H1 (cell line): ENCODE data around the gene BNIP2.

ENCODE experiments used
- CHD1 ChIP-seq: IDR thresholded peaks from 2 replicates; pipeline ENCODE4 v1.6.1; 2012; ENCODE audit warnings: low read depth, low read length, improper control_type of control experiment
- CTCF ChIP-seq, 3 experiments: IDR thresholded peaks; 1 replicate in 2 of 3; 2 replicates in 1 of 3; pipeline versions ENCODE4 v1.5.1 to v1.6.1; 2011; ENCODE audit warnings: low read length in 3 of 3, mild to moderate bottlenecking in 3 of 3, inconsistent platforms in 2 of 3, low read depth in 1 of 3, moderate library complexity in 1 of 3; ENCODE audit not compliant: insufficient read depth in 1 of 3; ENCODE audit errors: control extremely low read depth in 1 of 3
- E2F6 ChIP-seq: IDR thresholded peaks from 2 replicates; pipeline ENCODE4 v1.6.1; 2012; ENCODE audit warnings: inconsistent platforms
- EP300 ChIP-seq, 2 experiments: IDR thresholded peaks; 1 replicate in 1 of 2; 2 replicates in 1 of 2; pipeline ENCODE4 v1.6.1; 2011 to 2012; ENCODE audit warnings: low read depth in 2 of 2, low read length in 2 of 2, mild to moderate bottlenecking in 2 of 2, borderline replicate concordance in 1 of 2, inconsistent platforms in 1 of 2, moderate library complexity in 1 of 2
- EZH2 ChIP-seq: fragments of 200-600 bp; sonication (generic); IDR thresholded peaks from 2 replicates; pipeline ENCODE4 v1.7.1; 2012; ENCODE audit warnings: low read depth, mild to moderate bottlenecking, moderate library complexity, low read length, inconsistent platforms; ENCODE audit not compliant: severe bottlenecking
- GABPA ChIP-seq: IDR thresholded peaks from 2 replicates; pipeline ENCODE4 v1.6.1; 2011; ENCODE audit warnings: mild to moderate bottlenecking, low read length, moderate library complexity, borderline replicate concordance; ENCODE audit not compliant: insufficient read depth
- GTF2F1 ChIP-seq: IDR thresholded peaks from 2 replicates; pipeline ENCODE4 v1.6.1; 2012; ENCODE audit warnings: low read depth, low read length, improper control_type of control experiment, borderline replicate concordance
- JUN ChIP-seq: IDR thresholded peaks from 2 replicates; pipeline ENCODE4 v1.6.1; 2011; ENCODE audit warnings: low read depth, mild to moderate bottlenecking, improper control_type of control experiment, low read length
- POLR2A ChIP-seq, 2 experiments: IDR thresholded peaks; 1 replicate in 1 of 2; 2 replicates in 1 of 2; pipeline ENCODE4 v1.6.1; 2011; ENCODE audit warnings: low read depth in 2 of 2, low read length in 2 of 2, mild to moderate bottlenecking in 2 of 2; ENCODE audit errors: control extremely low read depth in 1 of 2
- RAD21 ChIP-seq, 2 experiments: IDR thresholded peaks in 1 of 2; conservative IDR thresholded peaks in 1 of 2; 2 replicates each; pipeline ENCODE4 v1.6.1; 2011; ENCODE audit warnings: low read depth in 2 of 2, low read length in 2 of 2, improper control_type of control experiment in 1 of 2, inconsistent platforms in 1 of 2, mild to moderate bottlenecking in 1 of 2, moderate library complexity in 1 of 2
- SIX5 ChIP-seq: IDR thresholded peaks from 2 replicates; pipeline ENCODE4 v1.6.1; 2011; ENCODE audit warnings: mild to moderate bottlenecking, low read depth, low read length
- SP1 ChIP-seq: IDR thresholded peaks from 2 replicates; pipeline ENCODE4 v1.6.1; 2011; ENCODE audit warnings: low read depth, low read length
- TAF1 ChIP-seq: IDR thresholded peaks from 2 replicates; pipeline ENCODE4 v1.6.1; 2011; ENCODE audit warnings: mild to moderate bottlenecking, low read depth, low read length
- TBP ChIP-seq: IDR thresholded peaks from 2 replicates; pipeline ENCODE4 v1.6.1; 2011; ENCODE audit warnings: low read depth, low read length, improper control_type of control experiment

GRCh38 chr15:59688782-59689625 lies at the start of gene BNIP2:
- TF ChIP-seq EZH2 (no peak), E2F6 (0 out of 2 replicates have a peak, but pooled peaks have one; percentile 46), CTCF (IDR thresholded peaks at IDR 0.05; ENCODE audit: control extremely low read depth in 1 of 3, insufficient read depth in 1 of 3, low read depth in 1 of 3, low read length in 3 of 3) (no peak), SP1 (peak; percentile 68; the same call in 1 of the 2 replicates), JUN (no peak), TAF1 (peak; percentile 93), POLR2A (IDR thresholded peaks at IDR 0.05; ENCODE audit: control extremely low read depth in 1 of 2, low read depth in 2 of 2, low read length in 2 of 2) (peak; percentile 77 to 88), RAD21 (IDR thresholded peaks at IDR 0.05 in 1 of 2, conservative IDR thresholded peaks at IDR 0.05 in 1 of 2; ENCODE audit: low read depth in 2 of 2, low read length in 2 of 2) (no peak), GTF2F1 (no peak; the same call in 1 of the 2 replicates), EP300 (IDR thresholded peaks at IDR 0.05; ENCODE audit: borderline replicate concordance in 1 of 2, low read depth in 2 of 2, low read length in 2 of 2) (peak in 1 of 2 experiments; percentile 6; a peak in 1 of 3 replicates), SIX5 (no peak), CHD1 (no peak), GABPA (peak; percentile 85), TBP (peak; percentile 80)
